ENCODE data around the gene KCNQ4.

Gene KCNQ4

DNA sequence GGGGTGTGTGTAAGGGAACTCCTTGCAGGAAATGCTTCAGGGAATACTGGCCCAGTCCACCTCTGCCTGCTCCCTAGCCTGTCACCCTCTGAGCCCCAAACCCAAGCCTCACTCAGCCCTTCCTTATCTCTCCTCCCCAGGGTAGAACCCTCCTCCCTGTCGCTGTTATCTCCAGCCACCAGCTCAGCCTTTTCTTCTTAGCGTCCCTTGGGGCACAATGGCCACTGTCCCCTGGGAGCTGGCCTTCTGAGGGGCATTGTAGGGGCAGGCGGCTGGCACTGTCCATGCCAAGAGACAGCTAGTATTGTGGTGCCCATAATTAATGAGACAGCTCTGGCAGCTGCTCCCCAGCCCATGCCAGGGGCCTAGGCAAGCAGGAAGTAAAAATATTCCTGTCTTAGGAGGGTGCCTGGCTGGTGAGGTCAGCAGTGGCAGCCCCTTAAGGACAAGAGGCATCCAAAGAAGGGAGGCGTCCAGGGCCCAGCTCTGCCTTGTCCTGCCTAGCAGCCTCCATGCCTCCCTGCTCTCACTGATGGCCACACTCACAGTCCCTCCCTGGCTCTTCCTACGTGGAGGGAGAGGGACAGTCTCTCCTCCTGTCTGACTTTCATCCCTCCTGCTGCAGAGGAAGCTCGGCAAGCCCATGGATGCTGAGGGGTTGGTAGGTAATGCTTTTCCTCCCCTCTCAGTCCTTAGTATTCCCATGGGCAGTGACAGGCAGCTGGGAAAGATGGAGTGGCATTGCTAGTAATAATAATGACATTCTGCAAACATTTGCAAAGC lies 37.5 kb downstream of the KCNQ4 start:
- H3K27me3 ChIP-seq: no peaks in the 10 kb centered on the region
- no peak for DNase-seq
- TF ChIP-seq CTCF (IDR thresholded peaks at IDR 0.05; ENCODE audit: low read depth, low read length): no peak
- H3K4me1 ChIP-seq: peaks cover 3% of the 10 kb centered on the region; the same call in 1 of the 2 replicates
- H3K36me3 ChIP-seq: no peaks in the 10 kb centered on the region
- H3K4me3 ChIP-seq (ENCODE audit: low read depth, low read length): no peak overlapping the region
- no peaks in the 10 kb centered on the region for H3K9me3 ChIP-seq

- TF ChIP-seq CTCF (IDR thresholded peaks at IDR 0.05; ENCODE audit: low read depth, low read length): no peak
- DNase-seq: no peak
- Histone ChIP-seq H3K4me1 (peaks cover 3% of the 10 kb centered on the region; the same call in 1 of the 2 replicates), H3K36me3 (no peaks in the 10 kb centered on the region), H3K9me3 (no peaks in the 10 kb centered on the region), H3K4me3 (ENCODE audit: low read depth, low read length) (no peak overlapping the region), H3K27me3 (no peaks in the 10 kb centered on the region)
These were observed 39.3 kb downstream of the KCNQ4 start for GRCh38 chr1:40822890-40823289.

- Histone ChIP-seq H3K9me3 (no peaks in the 10 kb centered on the region), H3K27me3 (no peaks in the 10 kb centered on the region), H3K36me3 (no peaks in the 10 kb centered on the region), H3K4me3 (ENCODE audit: low read depth, low read length) (no peak overlapping the region), H3K4me1 (peaks cover 3% of the 10 kb centered on the region; the same call in 1 of the 2 replicates)
- no peak for DNase-seq
- no peak for TF ChIP-seq CTCF (IDR thresholded peaks at IDR 0.05; ENCODE audit: low read depth, low read length)
These were observed 39.8 kb downstream of the KCNQ4 start for GRCh38 chr1:40823345-40823744.

DNA sequence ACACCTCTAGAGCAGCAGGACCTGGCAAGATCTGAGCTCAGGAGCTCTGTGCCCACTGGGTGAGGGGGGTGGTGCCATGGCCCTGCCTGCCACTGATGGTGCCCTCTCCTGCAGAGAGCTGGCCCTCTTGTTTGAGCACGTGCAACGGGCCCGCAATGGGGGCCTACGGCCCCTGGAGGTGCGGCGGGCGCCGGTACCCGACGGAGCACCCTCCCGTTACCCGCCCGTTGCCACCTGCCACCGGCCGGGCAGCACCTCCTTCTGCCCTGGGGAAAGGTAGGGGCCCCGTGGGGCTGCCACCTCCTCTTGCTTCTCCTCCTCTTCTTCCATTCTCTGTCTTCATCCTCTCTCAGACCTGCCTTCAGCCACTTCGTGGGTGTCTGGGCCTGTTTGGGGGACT lies 40.4 kb downstream of the KCNQ4 start:
- no peak for TF ChIP-seq CTCF (IDR thresholded peaks at IDR 0.05; ENCODE audit: low read depth, low read length)
- H3K36me3 ChIP-seq: no peaks in the 10 kb centered on the region
- DNase-seq: no peak
- no peaks in the 10 kb centered on the region for H3K27me3 ChIP-seq
- no peaks in the 10 kb centered on the region for H3K9me3 ChIP-seq
- H3K4me3 ChIP-seq (ENCODE audit: low read depth, low read length): no peak overlapping the region
- peaks cover 3% of the 10 kb centered on the region; the same call in 1 of the 2 replicates for H3K4me1 ChIP-seq

GRCh38 chr1:40824591-40825434 lies 41.2 kb downstream of the KCNQ4 start:
- Histone ChIP-seq H3K4me1 (peaks cover 3% of the 10 kb centered on the region; the same call in 1 of the 2 replicates), H3K36me3 (no peaks in the 10 kb centered on the region), H3K27me3 (no peaks in the 10 kb centered on the region), H3K4me3 (ENCODE audit: low read depth, low read length) (no peak overlapping the region), H3K9me3 (no peaks in the 10 kb centered on the region)
- no peak for DNase-seq
- TF ChIP-seq CTCF (IDR thresholded peaks at IDR 0.05; ENCODE audit: low read depth, low read length): no peak

DNA sequence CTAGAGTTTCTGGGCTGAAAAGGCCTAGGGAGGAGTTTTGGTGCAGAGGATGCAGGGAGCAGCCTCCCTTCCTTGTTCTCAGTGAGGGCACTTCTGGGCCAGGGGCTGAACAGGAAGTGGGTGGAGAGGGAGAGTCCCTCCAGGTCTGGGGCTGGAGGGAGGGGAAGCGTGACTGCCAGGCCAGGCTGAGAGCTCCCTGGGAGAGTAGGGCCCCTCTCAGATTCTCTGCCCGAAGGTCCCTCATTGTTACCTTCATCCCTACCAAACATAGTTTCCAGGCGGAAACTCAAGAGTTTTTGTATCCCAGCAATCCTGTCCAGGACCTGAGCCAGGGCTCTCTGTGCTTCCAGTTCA lies 41.8 kb downstream of the KCNQ4 start:
- no peak for TF ChIP-seq CTCF (IDR thresholded peaks at IDR 0.05; ENCODE audit: low read depth, low read length)
- Histone ChIP-seq H3K36me3 (no peaks in the 10 kb centered on the region), H3K27me3 (no peaks in the 10 kb centered on the region), H3K9me3 (no peaks in the 10 kb centered on the region), H3K4me1 (peaks cover 3% of the 10 kb centered on the region; the same call in 1 of the 2 replicates), H3K4me3 (ENCODE audit: low read depth, low read length) (no peak overlapping the region)
- no peak for DNase-seq
